NCI-H2196 (cell line): Measurements from ENCODE around the gene COG5.
"Not testable (repeated sequence)": the region's sequence is repeated elsewhere in the genome, so short reads cannot be mapped to it uniquely, and the experiment has no call there.

Source experiments
- DNase-seq: peaks from one replicate; lab custom pipeline; 2025; ENCODE audit not compliant: unreplicated experiment; lab: John Stamatoyannopoulos, UW

Gene COG5

DNA sequence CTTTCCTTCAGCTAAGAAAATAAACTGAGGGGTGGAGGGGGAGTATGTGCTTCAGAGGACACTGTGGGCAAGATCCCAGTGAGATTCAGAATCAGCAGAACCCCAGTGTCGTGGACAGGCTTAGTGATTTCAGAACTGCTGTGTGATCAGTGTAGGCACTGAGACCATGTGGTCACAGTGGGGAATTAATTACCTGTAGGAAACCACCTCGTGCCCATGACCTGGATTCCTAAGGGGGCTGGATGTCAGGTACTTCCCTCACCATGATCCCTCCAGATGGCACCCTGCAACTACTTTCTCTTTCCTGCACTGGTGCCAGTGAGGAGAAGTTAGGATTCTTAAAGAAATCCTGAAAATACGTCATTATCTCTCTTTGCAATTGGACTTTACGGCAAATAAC is 330.5 kb downstream of the COG5 start:
- no peak for DNase-seq

DNA sequence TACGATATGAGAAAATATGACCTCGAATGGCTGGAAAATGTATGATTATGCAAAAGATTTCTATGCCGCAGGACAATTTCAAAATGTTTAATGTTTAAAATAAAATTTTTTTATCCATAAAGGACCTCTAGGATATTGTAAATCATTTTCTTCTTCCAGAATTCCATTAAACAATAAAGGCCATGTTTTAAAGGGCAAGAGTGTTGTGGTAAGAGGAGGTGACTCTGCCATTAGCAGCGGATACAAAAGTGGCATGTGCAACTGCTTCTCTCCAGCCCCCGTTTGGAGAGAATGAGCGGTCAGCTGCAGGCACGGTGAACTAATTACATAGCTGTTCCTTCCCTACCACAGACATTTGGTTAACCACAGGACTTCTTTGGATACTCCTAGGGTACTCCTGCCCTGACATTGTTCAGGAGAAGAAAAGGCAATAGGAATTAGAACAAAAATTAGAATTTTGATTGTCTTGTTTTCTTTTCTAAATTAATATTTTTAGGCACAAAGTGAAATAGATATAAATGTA is 331.1 kb downstream of the COG5 start:
- no peak for DNase-seq

DNA sequence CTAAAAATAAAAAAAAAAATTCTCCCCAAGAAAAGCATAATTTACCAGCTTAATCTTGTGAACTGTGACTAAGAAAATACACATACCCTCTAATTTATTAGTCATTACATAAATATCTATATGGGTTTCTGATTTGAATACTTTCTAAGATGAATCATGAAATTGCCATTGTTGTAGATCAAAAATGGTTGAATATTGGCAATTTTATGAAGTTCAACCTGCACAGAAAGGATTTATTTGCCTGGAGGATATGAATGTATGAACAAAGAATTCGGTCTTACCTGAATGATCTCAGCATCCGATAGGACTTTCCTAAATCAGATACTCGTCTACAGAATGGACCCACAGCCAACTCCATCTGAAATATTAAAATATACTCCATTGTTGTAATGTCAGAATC is 333.4 kb downstream of the COG5 start:
- DNase-seq: no peak

DNA sequence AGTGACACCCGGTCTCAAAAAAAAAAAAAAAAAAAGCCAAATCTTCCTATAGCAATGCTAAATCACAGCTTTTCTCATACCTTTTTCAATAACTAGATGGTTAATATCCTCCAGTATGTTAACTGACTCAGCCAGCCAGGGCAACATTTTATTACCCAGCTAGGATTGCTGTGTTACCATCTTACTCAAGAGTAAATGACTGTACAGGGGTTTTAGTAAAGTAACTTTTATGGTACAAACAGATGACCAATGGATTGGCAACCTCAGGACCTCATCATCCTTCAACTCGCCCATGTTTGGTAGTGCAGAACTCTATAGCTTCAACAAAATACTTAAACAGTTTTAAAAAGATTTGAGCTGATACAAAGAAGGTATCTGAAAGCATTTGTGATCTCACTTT is 335.4 kb downstream of the COG5 start:
- DNase-seq: no peak

DNA sequence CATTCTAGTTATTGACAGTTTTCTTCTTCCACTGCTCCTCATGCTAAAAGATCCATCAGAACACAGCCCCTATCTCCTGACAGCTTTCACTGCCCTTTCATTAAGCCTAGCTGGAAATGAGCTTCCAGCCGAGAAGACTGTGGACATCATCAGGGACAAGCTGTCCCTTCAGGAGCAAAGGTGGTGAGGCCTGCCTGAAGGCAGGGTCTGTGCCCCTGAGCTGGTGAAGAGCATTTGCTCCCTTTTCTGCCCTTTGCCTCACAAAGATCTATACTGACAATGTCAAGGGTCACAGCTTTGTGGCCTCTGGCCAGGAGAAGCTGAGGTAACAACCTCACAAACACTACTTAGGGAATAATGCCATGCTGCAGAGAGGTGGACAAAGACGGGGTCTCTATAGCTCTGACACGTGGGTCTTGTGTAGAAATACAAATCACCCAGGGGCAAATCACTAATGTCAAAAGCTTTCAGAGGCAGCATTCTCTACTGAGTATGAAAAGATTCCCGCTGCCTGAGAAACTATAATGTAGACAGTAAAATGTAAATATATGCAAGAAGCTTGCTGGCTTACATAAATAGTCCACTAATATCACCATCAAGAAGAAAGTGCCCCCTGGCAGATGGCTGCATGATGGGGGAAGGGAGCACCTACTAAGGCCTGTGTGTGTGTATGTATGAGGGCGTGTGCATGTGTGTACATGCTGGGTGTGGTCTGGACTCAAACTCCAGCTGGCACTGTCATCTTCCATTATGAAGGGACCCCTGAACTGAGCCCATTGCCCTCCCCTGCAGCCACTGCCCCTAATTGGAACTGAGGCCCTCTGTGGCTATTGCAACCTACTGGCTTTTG is 339.1 kb downstream of the COG5 start:
- no peak for DNase-seq

DNA sequence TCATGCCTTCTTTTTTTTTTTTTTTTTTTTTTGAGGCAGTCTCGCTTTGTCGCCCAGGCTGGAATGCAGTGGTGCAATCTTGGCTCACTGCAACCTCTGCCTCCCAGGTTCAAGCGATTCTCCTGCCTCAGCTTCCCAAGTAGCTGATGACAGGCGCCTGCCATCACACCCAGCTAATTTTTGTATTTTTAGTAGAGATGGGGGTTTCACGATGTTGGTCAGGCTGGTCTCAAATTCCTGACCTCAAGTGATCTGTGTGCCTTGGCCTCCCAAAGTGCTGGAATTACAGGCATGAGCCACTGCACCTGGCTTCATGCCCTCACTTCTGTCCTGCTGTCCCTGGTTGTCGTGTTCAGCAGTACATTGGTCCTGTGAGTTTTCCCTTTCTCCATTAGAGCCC is 342.9 kb downstream of the COG5 start:
- not testable (repeated sequence) for DNase-seq

DNA sequence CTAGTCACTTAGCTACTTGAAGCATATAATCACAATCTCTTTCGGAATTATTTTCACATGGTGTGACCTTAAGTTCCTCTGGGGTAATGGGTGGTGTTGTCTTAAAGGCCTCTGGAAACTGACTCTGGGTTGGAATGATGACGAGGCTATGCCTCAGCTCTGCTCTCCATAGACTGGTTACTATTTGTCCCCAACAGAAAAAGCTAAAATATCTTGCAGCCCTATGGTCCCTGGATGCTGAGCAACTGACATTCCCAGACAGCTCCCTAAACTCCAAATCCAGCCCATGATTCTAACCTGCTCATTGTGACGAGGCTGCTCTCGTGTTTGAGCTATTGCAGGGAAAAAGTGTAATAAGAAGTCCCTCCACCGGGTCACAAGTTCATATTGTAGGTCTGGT is 343.4 kb downstream of the COG5 start:
- no peak for DNase-seq

DNA sequence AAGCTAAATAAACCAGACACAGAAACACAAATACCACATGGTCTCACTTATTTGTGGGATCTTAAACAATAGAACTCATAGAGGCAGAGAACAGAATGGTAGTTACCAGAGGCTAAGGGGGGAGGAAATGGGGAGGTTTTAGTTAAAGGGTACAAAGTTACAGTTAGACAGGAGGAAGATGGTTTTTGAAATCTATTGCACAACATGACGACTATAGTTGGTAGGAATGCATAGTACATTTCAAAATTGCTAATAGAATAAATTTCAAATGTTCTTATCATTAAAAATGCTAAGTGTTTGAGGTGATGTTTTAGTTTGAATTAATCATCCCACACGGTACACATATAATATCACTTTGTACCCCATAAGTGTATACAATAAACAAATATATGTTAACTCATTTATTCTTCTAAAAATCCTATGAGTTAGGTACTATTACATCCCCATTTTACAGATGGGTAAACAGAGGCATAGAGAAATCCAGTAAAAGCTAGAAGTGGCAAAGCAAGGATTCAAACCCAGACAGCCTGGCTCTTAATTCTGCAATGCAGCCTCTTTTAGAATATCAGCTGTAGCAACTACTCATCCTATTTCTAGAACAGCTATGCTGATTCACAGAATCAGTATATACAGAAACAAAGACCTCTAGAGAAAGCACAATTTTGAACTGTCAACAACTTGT is 344.0 kb downstream of the COG5 start:
- DNase-seq: no peak

DNA sequence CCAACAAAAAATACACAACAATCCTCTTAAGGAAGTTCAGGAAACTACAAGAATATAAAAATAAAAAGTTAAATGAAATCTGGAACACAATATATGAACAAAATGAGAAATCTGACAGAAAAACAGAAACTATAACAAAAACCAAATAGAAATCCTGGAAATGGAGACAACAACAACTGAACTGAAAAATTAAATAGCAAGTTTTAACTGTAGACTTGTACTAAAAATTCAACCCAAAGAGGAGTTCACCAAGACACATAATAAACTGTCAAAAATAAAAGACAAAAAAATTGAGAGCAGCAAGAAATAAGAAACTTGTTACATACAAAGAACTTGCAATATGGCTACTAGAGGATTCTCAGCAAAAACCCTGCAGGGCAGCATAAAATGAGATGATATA is 349.8 kb downstream of the COG5 start:
- DNase-seq: no peak

DNA sequence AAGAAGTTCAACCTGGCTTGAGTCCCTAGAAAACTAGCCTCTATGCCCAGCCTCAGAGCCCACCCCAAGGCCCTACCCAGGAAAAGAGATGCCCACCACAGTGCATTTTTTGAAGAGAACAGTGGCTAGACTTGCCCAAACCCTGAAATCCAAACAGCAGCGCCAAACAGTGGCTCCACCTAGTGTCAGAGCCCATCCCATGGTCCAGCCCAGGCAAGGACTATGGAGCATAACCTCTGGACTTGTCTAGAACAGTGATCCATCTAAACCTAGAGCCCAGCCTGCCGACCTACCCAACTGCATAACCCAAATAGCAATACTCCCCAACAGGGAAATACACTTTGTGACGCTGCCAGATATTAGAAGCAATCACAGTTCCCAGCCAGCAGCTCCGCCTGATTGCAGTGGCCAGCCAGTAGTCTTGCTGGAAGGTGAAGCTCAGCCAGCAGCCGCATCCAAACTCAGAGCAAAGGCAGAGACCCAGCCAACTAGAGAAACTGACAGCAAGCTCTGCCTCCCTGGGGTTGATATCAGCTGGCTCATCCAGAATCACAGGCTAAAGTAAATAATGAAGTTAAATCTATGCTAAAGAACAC is 350.4 kb downstream of the COG5 start:
- no peak for DNase-seq

DNA sequence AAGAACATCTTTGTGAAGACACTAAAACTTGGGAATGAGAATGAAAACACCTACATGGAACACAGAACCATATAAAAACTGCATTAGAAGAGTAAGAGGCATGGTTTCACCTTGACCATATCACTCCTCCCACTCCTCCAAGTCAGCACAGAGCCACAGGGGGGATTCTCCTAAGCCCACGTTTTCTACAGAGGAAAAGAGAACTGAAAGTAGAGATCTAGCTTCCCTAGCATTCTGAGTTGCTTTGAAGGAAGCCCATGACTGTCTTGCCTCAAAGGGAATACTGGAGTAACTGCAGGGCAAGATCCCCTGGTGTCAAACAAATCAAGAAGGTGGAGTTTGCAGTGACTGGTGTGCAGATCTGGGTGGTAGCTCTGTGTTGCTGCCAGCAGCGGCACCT is 351.0 kb downstream of the COG5 start:
- DNase-seq: no peak

DNA sequence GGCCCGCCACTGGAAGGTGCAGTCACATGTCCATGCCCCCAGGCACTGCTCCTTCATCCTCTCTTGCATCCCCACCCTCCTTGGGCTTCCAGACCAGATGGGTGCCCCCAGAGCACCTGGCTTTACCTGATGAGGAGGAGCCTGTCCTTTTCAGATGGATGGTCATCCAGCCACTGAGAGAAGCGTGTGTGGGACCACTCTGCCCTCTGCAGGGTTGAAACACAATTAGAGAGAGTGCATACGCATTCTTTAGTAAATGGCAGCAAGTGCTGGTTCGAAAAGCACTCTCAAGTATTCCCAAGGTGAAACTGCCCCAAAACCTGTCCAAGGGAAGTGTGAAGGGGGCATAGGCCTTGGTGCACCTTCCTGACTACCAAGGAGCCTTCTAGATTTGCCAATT is 353.3 kb downstream of the COG5 start:
- no peak for DNase-seq

DNA sequence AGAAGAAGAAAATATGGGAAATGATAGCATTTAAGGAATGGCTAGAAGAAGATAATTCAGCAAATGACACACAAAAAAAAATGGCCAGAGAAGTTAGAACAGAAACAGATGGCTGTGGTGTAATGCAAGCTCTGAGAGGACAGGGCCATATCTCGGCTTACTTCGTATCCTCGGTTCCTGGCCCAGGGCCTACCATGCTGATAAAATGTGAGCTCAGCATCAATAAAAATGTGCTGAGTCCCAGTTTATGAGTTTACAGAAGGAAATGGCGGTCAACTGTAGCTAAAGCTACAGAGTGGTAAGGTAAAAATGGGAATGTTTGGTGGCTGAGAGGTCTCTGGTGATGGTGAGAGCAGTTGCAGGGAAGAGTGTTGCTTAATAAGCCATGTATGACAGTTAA is 354.2 kb downstream of the COG5 start:
- no peak for DNase-seq

DNA sequence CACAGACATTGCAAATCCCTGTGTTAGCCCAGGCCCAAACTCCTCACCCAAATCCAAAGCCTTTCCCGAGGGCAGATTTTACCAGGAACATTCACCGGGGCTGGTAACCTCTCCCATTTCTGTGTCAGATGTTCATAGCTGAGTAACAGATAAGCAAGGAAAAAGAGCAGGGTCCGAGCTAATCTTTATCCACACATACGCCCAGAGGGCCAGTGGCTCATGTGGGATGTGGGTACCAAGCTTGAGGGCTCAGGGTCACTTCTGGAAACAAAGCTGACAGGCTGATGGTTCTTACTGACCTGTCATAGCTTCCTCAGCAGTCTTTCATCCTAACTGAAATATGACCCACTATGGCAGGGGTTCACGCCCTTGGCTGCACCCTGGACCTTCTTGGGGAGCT is 355.2 kb downstream of the COG5 start:
- DNase-seq: no peak

DNA sequence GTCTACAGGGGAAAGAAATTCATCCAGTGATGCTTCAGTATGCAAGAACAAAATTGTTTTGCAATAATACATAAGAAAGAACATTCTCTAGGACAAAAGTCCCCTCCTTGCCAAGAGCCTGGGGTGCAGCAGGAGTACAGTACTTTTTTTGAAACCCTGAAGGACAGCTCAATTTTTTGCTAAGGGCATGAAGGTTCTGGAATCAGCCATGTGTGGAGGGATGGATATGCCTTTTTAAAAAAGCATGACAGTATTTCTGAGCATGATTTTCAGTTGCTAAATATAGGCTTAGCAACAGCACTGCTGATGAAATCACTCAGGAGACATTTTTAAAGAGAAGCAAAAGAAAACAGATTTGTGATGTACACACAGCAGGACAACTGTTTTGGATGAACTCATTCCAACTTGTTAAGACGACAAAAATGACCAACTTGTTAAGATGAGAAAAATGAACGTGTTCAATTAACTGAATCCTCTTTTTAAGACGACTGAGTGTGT is 355.6 kb downstream of the COG5 start:
- DNase-seq: no peak

DNA sequence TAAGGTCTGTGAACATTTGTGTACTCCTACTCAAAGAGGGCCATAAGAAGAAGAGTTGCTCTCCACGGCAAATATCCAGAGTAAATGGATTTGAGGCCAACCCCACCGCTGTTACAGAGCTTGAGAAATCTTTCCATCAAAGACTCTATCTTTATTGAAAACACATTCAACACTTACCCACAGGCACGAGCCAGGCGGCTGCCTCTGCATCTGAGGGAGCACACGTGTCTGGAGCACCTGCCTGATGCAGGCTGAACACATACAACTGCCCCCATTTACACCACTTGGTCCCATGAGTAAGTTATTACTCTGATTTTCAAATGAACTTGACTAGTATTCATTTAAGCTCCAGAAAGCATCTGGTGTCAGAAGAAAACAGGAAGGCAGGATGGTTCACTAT is 356.3 kb downstream of the COG5 start:
- no peak for DNase-seq

DNA sequence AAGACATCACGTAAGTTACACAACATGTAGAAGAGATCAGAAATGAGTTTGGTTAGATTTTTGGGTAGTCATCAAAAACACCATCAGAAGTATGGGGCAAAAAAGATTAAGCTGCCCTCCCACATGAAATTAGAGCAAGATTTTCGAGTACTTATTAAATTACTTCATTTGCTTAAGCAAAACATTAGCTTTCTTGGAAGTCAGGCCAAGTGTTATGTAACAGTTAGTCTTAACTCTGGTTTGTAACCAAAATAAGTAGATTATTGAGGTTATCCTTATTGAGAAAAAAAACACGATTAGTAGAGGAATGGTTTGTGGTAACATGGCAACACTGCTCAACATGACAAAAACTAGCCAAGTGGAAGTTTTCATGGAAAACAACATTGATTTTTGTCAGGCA is 357.0 kb downstream of the COG5 start:
- no peak for DNase-seq

DNA sequence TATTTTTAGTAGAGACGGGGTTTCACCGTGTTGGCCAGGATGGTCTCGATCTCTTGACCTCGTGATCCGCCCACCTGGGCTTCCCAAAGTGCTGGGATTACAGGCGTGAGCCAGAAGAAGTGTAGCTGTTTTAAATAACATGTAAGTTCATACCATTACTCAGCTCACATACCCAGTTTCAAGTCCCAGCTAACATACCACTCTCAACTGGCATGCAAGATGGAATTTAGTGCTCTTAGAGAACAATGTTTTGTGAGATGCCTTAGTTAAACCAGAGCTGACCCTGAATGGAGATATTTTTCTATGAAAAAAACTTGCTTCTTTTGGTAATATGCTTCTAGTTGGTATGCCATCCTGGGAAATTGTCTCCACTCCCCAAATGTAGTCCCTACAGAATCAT is 357.6 kb downstream of the COG5 start:
- DNase-seq: no peak

DNA sequence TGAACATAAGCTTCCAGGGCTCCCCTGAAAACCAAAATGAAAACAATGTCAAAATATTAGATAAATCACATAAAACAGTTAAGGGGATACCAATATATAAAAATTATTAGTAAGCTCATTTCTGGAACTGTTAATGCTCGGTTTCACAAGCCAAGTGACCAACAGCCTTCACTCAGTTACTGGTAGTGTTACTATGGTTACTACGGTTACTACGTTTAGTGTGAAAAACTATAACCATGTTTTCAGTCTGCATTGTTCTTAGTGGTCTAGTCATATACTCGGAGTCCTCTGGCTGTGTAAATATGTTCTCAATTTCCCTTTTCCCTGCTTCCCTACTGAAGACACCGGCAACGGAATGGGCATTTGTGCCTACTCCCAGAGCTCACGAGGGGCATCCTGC is 360.1 kb downstream of the COG5 start:
- no peak for DNase-seq

DNA sequence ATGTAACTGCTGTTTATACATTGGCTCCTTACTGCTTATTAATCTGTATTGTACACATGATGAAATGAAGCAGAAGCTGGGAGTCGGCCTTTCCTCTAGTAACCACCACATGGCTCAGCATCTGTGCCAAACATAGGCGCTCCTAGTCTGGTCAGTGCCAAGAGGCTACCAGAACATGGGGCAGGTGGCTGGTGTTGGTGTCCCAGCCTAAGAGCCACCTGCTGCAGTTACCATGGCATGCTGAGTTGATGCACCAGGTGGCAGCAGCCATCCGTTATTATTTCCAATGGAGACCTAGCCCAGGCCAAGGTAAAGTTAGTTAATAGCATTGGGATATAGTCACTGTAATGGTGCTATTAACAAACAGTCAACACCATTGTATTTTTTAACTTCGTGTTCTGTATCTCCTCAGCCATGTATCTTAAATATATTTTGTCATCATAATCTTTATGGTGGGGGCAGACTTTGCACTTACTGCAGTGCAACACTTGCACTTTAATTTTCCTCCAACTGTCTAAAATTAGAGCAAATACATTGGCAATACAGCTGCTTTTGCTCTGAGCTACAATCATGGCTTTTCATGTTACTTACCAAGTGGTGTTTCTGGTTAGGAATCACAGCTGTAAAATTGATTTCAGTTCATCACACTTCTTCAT is 361.8 kb downstream of the COG5 start:
- DNase-seq: peak; percentile 83

DNA sequence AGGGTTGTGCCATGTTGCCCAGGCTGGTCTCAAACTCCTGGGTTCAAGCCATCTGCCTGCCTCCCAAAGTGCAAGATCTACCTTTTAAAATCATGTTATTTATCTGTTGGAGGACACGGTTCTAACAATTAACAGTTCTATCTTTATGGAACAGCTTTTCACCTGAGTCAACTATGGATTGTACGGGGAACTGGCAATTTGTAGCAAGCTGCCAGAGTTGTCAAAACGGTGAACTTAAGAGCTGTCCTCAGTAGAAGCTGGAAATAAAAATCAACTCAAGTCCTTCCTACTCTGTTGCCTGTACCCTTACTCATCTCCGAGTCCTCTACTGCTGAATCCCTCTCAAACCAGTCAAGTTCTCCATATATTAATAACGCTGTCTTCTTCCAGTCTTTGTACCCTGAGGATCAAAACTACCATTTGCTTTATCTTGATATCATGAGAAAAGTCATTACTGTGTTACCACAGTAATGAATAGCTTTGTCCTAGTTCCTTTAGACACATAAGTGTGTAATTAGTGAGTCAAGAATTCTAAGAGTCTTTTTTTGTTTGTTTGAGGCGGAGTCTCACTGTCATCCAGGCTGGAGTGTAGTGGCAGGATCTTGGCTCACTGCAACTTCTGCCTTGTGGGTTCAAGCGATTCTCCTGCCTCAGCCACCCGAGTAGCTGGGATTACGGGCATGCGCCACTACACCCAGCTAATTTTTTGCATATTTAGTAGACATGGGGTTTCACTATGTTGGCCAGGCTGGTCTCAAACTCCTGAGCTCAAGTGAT is 366.7 kb downstream of the COG5 start:
- no peak for DNase-seq
